RWPE1 (cell line): Measurements from ENCODE around the gene UBB.

Experiments
- CTCF ChIA-PET: fragments of 350-600 bp; sonication (Branson Sonifier 250); formaldehyde crosslinking; extraction: SDS; loops from one replicate; lab custom pipeline; 2021; lab: Yijun Ruan, JAX
- POLR2A ChIA-PET: fragments of 400-600 bp; formaldehyde crosslinking; extraction: SDS; loops from one replicate; lab custom pipeline; 2020; ENCODE audit warnings: antibody characterized with exemption; ENCODE audit not compliant: low non-redundant PET; lab: Yijun Ruan, JAX
- DNase-seq: peaks from one replicate; pipeline ENCODE4 v3.0.0; 2012; ENCODE audit warnings: low spot score
- H3K27ac ChIP-seq: fragments of 450-650 bp; 2 replicates; pipeline ENCODE4 v1.5.1; 2017
- TF ChIP-seq, protein P1 (sequence below): fragments of 450-650 bp; conservative IDR thresholded peaks from 2 replicates; pipeline ENCODE4 v1.5.1; 2017; ENCODE audit warnings: low read depth, mild to moderate bottlenecking

Gene UBB

DNA sequence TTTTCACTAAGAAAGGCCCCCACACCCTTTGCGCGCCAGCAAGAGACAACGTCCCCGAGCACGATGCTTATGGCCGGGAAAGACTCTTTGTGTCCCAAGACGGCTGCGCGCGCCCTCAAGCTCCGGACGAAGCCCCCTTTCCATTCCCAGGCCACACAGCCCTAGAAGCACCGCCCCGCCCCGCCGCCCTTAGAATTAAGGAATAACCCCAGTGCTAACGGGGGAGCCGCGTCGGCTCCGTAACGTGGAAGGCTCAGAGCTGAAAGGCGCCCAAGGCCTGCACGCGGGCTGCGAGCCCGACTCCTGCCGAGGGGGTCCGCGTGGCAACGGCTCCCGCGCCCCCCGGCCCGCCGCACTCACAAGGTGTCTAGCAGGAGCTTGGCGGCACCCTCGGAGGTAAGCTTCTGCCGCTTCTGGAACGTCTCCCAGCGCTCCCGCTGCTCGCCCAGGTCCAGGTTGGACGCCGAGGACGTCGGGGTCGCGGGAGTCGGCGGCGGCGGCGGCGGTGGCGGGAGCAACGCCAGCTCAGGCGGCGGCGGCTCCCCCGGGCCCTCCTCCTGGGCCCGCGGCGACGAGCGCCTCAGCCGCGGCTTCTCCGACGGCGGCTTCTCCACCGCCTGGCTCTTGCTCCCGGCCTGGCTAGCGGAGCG is 28.1 kb upstream of the UBB start:
- H3K27ac ChIP-seq: peak overlapping the region; percentile 49
- ChIA-PET POLR2A (interaction anchor here (1.3 kb wide), 1 partner anchor 138 kb away, joined by 3 read pairs; the partner anchor contains the start of gene NCOR1), CTCF (interaction anchor here (0.5 to 1.0 kb wide), 3 partner anchors 11 to 1427 kb away, joined by 3 to 5 read pairs (median 4); no protein-coding TSS in a partner anchor)
- DNase-seq: peak; percentile 32
- TF ChIP-seq, protein P1, sequence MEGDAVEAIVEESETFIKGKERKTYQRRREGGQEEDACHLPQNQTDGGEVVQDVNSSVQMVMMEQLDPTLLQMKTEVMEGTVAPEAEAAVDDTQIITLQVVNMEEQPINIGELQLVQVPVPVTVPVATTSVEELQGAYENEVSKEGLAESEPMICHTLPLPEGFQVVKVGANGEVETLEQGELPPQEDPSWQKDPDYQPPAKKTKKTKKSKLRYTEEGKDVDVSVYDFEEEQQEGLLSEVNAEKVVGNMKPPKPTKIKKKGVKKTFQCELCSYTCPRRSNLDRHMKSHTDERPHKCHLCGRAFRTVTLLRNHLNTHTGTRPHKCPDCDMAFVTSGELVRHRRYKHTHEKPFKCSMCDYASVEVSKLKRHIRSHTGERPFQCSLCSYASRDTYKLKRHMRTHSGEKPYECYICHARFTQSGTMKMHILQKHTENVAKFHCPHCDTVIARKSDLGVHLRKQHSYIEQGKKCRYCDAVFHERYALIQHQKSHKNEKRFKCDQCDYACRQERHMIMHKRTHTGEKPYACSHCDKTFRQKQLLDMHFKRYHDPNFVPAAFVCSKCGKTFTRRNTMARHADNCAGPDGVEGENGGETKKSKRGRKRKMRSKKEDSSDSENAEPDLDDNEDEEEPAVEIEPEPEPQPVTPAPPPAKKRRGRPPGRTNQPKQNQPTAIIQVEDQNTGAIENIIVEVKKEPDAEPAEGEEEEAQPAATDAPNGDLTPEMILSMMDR: no peak

DNA sequence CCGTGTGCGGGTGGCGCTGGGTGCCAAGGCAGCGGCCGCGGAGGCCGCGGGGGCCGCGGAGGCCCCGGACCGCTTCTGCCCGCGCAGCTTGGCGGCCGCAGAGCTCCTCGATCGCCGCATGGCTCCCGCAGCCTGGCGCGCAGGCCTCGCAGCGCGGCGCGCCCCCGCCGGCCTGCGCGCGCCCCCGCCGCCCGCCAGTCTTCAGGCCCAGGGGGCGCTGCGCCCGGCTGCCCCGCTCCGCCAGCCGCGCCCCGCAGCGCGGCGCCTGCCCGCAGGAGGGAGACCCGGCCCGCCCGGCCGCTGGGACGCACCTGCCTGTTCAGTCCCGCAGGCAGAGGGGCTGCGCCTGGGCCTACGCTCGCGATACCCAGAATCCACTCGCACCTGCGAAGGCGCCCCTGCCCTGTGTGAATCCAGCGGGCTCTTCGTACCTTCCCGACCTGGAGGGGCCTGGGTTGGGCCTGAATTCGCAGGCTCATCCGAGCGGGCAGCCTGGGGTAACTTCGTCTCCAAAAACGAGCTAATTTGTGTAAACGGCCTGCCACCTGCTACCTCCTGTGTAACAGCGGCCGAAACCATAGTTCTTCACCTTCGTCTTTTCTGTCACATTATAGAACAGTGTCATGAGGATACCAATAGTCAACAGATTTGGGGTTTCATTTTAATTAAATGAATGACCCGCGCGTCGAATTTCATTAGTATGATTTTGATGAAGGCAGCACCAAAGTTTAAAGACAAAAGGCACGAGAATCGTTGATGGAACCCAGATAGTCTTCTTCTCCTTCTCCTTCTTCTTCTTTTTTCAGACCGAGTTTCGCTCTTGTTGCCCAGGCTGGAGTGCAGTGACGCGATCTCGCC is 27.3 kb upstream of the UBB start, which contains the start of gene CENPV:
TSS of gene CENPV (minus strand) at position 153 of the 858 bp plus-strand sequence. CDS start at position 120, 33 bp downstream.
- TF ChIP-seq, protein P1: peak; percentile 68
- POLR2A ChIA-PET: no interaction called here
- DNase-seq: peak; percentile 63
- CTCF ChIA-PET: interaction anchor here (0.6 to 1.0 kb wide), 4 partner anchors 10 to 57 kb away, joined by 3 to 5 read pairs (median 4); no protein-coding TSS in a partner anchor
- peak within 1 kb of the TSS; percentile 49 for H3K27ac ChIP-seq

DNA sequence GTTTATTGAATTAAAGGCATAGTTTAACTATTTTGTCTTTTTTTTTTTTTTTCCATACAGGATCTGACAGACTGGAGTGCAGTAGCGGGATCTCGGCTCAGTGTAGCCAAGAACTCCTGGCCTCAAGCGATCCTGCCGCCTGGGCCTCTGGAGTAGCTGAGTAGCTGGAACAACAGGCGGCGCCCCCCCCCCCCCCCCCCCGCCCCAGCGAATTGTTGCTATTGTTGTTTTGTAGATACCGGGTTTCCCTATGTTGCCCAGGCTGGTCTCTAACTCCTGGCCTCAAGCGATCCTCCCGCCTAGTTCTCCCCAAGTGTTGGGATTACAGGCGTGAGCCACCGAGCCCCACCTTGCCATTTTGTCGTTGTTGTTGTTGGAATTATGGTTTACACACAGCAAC is 26.3 kb upstream of the UBB start:
- ChIA-PET CTCF (interaction anchor here (0.5 to 1.0 kb wide), 2 partner anchors 9 to 13 kb away, joined by 3 to 5 read pairs; no protein-coding TSS in a partner anchor), POLR2A (no interaction called here)

DNA sequence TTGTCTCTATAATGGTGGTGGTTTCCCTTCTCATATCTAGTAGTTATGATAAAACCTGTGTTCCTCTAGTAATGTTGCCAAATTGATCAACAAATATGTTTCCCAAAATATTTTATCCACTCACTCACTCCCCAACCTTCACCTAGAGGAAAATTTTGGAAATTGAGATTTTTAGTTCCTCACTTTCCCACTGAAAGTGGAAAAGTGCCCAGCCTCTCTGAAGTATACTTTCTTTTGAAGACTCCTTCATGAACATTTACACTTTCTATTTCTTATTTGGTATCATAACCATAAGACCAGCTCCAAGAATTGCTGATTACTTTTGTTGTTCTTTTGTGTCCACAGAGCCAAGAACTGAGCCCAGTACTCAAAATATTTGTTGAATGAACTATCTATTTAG is 22.5 kb upstream of the UBB start:
- DNase-seq: no peak
- H3K27ac ChIP-seq: no peak overlapping the region
- ChIA-PET POLR2A (no interaction called here), CTCF (no interaction called here)
- TF ChIP-seq, protein P1: no peak

More for the DNA sequence above, 26.3 kb upstream of the UBB start:
- H3K27ac ChIP-seq: no peak overlapping the region
- TF ChIP-seq, protein P1: no peak
- DNase-seq: no peak

DNA sequence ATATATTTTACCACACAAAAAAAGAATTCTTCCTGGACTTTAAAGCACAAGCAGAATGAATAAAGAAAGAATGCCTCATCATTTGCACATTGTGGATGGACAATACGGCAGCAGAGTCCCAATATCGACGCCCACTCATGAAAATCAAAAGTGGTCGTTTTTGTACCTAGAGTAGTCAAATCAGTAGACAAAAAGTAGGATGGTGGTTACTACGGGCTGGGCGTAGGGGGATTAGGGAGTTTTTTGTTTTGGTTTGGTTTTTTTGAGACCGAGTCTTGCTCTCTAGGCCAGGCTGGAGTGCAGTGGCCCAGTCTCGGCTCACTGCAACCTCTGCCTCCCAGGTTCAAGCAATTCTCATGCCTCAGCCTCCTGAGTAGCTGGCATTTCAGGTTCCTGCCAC is 19.0 kb upstream of the UBB start:
- H3K27ac ChIP-seq: no peak overlapping the region
- TF ChIP-seq, protein P1: no peak
- DNase-seq: no peak
- POLR2A ChIA-PET: no interaction called here
- CTCF ChIA-PET: no interaction called here
